ENCODE measurements around the gene CHN1.

DNA sequence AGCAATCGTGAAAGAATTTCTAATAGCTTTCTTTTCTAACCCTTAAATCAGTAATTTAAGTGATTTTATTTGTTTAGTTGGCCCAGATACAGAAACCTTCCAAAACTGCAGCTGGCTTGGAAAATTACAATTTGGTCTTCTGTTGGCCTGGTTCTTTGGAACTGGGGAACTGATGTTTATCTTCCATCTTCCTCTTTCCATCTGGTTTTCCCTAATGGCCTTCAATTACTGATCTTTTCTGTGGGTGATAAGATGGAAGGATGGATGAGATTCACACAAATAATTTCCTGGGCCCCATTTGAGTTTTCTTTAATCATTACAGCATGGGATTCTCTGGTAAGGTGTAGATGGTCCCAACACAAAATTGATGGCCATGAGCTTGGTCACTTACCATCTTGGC, 134.4 kb downstream of the CHN1 start:
- TF ChIP-seq CEBPB (IDR thresholded peaks at IDR 0.05; ENCODE audit: low read depth, low read length) (no peak), SIN3A (conservative IDR thresholded peaks at IDR 0.05 in 1 of 2, IDR thresholded peaks at IDR 0.05 in 1 of 2; ENCODE audit: low read depth in 1 of 2, low read length in 2 of 2) (no peak), YY1 (IDR thresholded peaks at IDR 0.05; ENCODE audit: low read depth, low read length) (no peak)

Measured in H1 (cell line).